C4-2B (cell line): ENCODE data around the gene SUMO4.

Experiments
- ZFX ChIP-seq: fragments of 450-650 bp; IDR thresholded peaks from 2 replicates; pipeline ENCODE4 v1.6.1; 2017
- TF ChIP-seq, protein P1 (sequence below): fragments of 450-650 bp; conservative IDR thresholded peaks from 2 replicates; pipeline ENCODE4 v1.5.1; 2017; ENCODE audit warnings: mild to moderate bottlenecking

DNA sequence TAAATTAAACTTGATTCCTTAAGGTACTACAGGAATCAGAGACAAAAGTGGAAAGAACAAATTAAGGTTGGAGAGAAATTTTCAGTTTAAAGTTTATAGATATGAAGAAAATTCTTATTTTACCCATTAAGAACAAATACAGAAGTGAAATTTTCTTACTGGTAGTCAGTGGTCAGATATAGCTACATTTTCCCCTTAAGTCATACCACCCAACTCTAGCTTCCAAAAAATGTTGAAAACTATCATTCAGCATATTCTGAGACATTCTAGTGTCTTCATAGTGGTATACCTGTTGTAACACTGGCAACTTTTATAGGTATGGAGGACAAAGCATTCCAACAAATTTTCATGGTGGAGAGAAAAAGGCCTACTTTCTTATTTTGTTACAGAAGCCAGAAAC, 15.6 kb upstream of the SUMO4 start:
- TF ChIP-seq, protein P1, sequence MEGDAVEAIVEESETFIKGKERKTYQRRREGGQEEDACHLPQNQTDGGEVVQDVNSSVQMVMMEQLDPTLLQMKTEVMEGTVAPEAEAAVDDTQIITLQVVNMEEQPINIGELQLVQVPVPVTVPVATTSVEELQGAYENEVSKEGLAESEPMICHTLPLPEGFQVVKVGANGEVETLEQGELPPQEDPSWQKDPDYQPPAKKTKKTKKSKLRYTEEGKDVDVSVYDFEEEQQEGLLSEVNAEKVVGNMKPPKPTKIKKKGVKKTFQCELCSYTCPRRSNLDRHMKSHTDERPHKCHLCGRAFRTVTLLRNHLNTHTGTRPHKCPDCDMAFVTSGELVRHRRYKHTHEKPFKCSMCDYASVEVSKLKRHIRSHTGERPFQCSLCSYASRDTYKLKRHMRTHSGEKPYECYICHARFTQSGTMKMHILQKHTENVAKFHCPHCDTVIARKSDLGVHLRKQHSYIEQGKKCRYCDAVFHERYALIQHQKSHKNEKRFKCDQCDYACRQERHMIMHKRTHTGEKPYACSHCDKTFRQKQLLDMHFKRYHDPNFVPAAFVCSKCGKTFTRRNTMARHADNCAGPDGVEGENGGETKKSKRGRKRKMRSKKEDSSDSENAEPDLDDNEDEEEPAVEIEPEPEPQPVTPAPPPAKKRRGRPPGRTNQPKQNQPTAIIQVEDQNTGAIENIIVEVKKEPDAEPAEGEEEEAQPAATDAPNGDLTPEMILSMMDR, result no peak
- TF ChIP-seq ZFX, result no peak
